ENCODE results near the gene XCR1. TPM values are rescaled to one million over a fixed set of nuclear protein-coding genes. Genes with fewer than 3 reads are reported as not detected.

The XCR1 gene
- total RNA-seq, 1 experiment from 2014 or later, result 0.02 TPM

GRCh38 chr3:45987368-45988291 is 39.7 kb downstream of the XCR1 start (continued):
- no peak for TF ChIP-seq EMX1 (CRISPR knock-in tag; IDR thresholded peaks at IDR 0.05)

- Mint-ChIP-seq H3K9me3 (no peaks in the 10 kb centered on the region), H3K27me3 (ENCODE audit: low read depth) (no peaks in the 10 kb centered on the region), H3K4me3 (no peak overlapping the region), H3K36me3 (peaks cover 27% of the 10 kb centered on the region), H3K4me1 (peaks cover 19% of the 10 kb centered on the region), H3K27ac (peak overlapping the region; percentile 21; the same call in 1 of the 2 replicates)
- ChIA-PET CTCF (interaction anchor here (0.7 to 1.8 kb wide), 2 partner anchors 18 to 47 kb away, joined by 4 read pairs; no protein-coding TSS in a partner anchor), POLR2A (no interaction called here)
- TF ChIP-seq STAT6 (CRISPR knock-in tag; conservative IDR thresholded peaks at IDR 0.05; ENCODE audit: low read depth), result no peak
- TF ChIP-seq MXD4 (CRISPR knock-in tag; IDR thresholded peaks at IDR 0.05; ENCODE audit: borderline replicate concordance), result no peak
- no peak for TF ChIP-seq SMAD3 (CRISPR knock-in tag; IDR thresholded peaks at IDR 0.05; ENCODE audit: borderline replicate concordance)
- TF ChIP-seq ZNF263 (CRISPR knock-in tag; IDR thresholded peaks at IDR 0.05; ENCODE audit: low read depth), result no peak
- no peak for TF ChIP-seq ZNF281 (CRISPR knock-in tag; IDR thresholded peaks at IDR 0.05)
- no peak for TF ChIP-seq ZNF671 (CRISPR knock-in tag; IDR thresholded peaks at IDR 0.05)
- no peak for TF ChIP-seq MAX (CRISPR knock-in tag; IDR thresholded peaks at IDR 0.05)
- no peak for TF ChIP-seq TCF7 (CRISPR knock-in tag; IDR thresholded peaks at IDR 0.05; ENCODE audit: low read depth)
- no peak for TF ChIP-seq CREB1 (CRISPR knock-in tag; IDR thresholded peaks at IDR 0.05)
- no peak for TF ChIP-seq TEAD4 (CRISPR knock-in tag; IDR thresholded peaks at IDR 0.05)
- TF ChIP-seq NR1H2 (CRISPR knock-in tag; IDR thresholded peaks at IDR 0.05), result no peak
- DNase-seq (ENCODE audit: low spot score) (no peak), ATAC-seq (no peak)
Measured at GRCh38 chr3:45986303-45986982, 40.8 kb downstream of the XCR1 start.

- ATAC-seq (no peak), DNase-seq (ENCODE audit: low spot score) (no peak)
- Mint-ChIP-seq H3K4me1 (peaks cover 18% of the 10 kb centered on the region), H3K27ac (peak overlapping the region; percentile 21; the same call in 1 of the 2 replicates), H3K9me3 (no peaks in the 10 kb centered on the region), H3K4me3 (no peak overlapping the region), H3K36me3 (peaks cover 33% of the 10 kb centered on the region), H3K27me3 (ENCODE audit: low read depth) (no peaks in the 10 kb centered on the region)
- ChIA-PET POLR2A (no interaction called here), CTCF (interaction anchor here (0.7 kb wide), 1 partner anchor 17 kb away, joined by 4 read pairs; no protein-coding TSS in a partner anchor)
- TF ChIP-seq IRF1 (CRISPR knock-in tag; IDR thresholded peaks at IDR 0.05) (no peak), ZNF416 (CRISPR knock-in tag; IDR thresholded peaks at IDR 0.05) (no peak), HMGA2 (CRISPR knock-in tag; IDR thresholded peaks at IDR 0.05) (no peak), MLX (CRISPR knock-in tag; IDR thresholded peaks at IDR 0.05) (no peak), CREM (CRISPR knock-in tag; IDR thresholded peaks at IDR 0.05) (no peak), USF1 (CRISPR knock-in tag; IDR thresholded peaks at IDR 0.05) (no peak), NFE2L1 (CRISPR knock-in tag; IDR thresholded peaks at IDR 0.05) (no peak), ZNF512 (CRISPR knock-in tag; IDR thresholded peaks at IDR 0.05; ENCODE audit: borderline replicate concordance) (no peak), GABPB1 (CRISPR knock-in tag; IDR thresholded peaks at IDR 0.05) (no peak), MXD4 (CRISPR knock-in tag; IDR thresholded peaks at IDR 0.05; ENCODE audit: borderline replicate concordance) (no peak)
Measured at GRCh38 chr3:45985532-45986302, 41.6 kb downstream of the XCR1 start.
